Fibroblast of the aortic adventitia (primary cell): ENCODE data around the gene LRRTM1. TPM values are rescaled to one million over a fixed set of nuclear protein-coding genes. Genes with fewer than 3 reads are reported as not detected.

Source experiments
- DNase-seq: peaks from one replicate; pipeline ENCODE4 v3.0.0-alpha.2; 2010; ENCODE audit warnings: low read depth
- H3K4me3 ChIP-seq: 2 replicates; pipeline ENCODE4 v1.5.1; 2011; ENCODE audit warnings: low read depth, mild to moderate bottlenecking, control low read depth, low read length, moderate library complexity
- CTCF ChIP-seq: IDR thresholded peaks from 2 replicates; pipeline ENCODE4 v1.5.1; 2011; ENCODE audit warnings: mild to moderate bottlenecking, low read length, control low read depth, inconsistent platforms; ENCODE audit not compliant: insufficient read depth
- total RNA-seq: library from RNA; depleted of rRNA; stranded (reverse); fragments of >200 nt; gene quantifications from 2 replicates; pipeline ENCODE4 v1.2.3, GENCODE V29; 2012; ENCODE audit warnings: low replicate concordance

The LRRTM1 gene
- total RNA-seq, 1 donor: 0.09 TPM

- DNase-seq: no peak
- no peak for TF ChIP-seq CTCF
- no peak overlapping the region for H3K4me3 ChIP-seq
Observed at GRCh38 chr2:80298954-80299353, 5.6 kb downstream of the LRRTM1 start.

GRCh38 chr2:80293039-80293438 lies 11.5 kb downstream of the LRRTM1 start:
- H3K4me3 ChIP-seq: no peak overlapping the region
- DNase-seq: no peak
- no peak for TF ChIP-seq CTCF

GRCh38 chr2:80292474-80292873 lies 12.1 kb downstream of the LRRTM1 start:
- no peak overlapping the region for H3K4me3 ChIP-seq
- no peak for DNase-seq
- no peak for TF ChIP-seq CTCF

- TF ChIP-seq CTCF: no peak
- no peak for DNase-seq
- H3K4me3 ChIP-seq: no peak overlapping the region
Observed at GRCh38 chr2:80291656-80292055, 12.9 kb downstream of the LRRTM1 start.

- peak; percentile 19 for DNase-seq
- TF ChIP-seq CTCF: peak; percentile 14
- H3K4me3 ChIP-seq: no peak overlapping the region
Observed at GRCh38 chr2:80288576-80288975, 16.0 kb downstream of the LRRTM1 start.

GRCh38 chr2:80281049-80281448 lies 23.5 kb downstream of the LRRTM1 start:
- no peak for TF ChIP-seq CTCF
- DNase-seq: no peak
- H3K4me3 ChIP-seq: no peak overlapping the region

GRCh38 chr2:80280598-80280997 lies 24.0 kb downstream of the LRRTM1 start:
- no peak for TF ChIP-seq CTCF
- no peak for DNase-seq

More at GRCh38 chr2:80280598-80280997, 24.0 kb downstream of the LRRTM1 start:
- H3K4me3 ChIP-seq: no peak overlapping the region
